Fibroblast of skin of right biceps (primary cell): ENCODE data around the gene ROCK1.
"Not testable (repeated sequence)": the region's sequence is repeated elsewhere in the genome, so short reads cannot be mapped to it uniquely, and the experiment has no call there.

Experiments used
- DNase-seq: peaks from one replicate; pipeline ENCODE4 v3.0.0-alpha.2; 2013

ROCK1 gene

GRCh38 chr18:21051620-21052019 lies 60.0 kb downstream of the ROCK1 start:
- DNase-seq: peak; percentile 57

GRCh38 chr18:21049306-21049705 lies 62.3 kb downstream of the ROCK1 start:
- no peak for DNase-seq

- peak; percentile 30 for DNase-seq
These were observed 64.5 kb downstream of the ROCK1 start for GRCh38 chr18:21047126-21047525.

- no peak for DNase-seq
These were observed 71.1 kb downstream of the ROCK1 start for GRCh38 chr18:21040466-21040865.

- no peak for DNase-seq
These were observed 73.4 kb downstream of the ROCK1 start for GRCh38 chr18:21038201-21038600.

GRCh38 chr18:21031845-21032244 lies 79.8 kb downstream of the ROCK1 start:
- DNase-seq: no peak

- DNase-seq: not testable (repeated sequence)
These were observed 93.4 kb downstream of the ROCK1 start for GRCh38 chr18:21018257-21018656.

- DNase-seq: no peak
These were observed 99.3 kb downstream of the ROCK1 start for GRCh38 chr18:21012308-21012707.

- DNase-seq: peak; percentile 89
These were observed 106.9 kb downstream of the ROCK1 start for GRCh38 chr18:21004726-21005125.

GRCh38 chr18:21000667-21001066 lies 110.9 kb downstream of the ROCK1 start:
- peak; percentile 61 for DNase-seq

- DNase-seq: no peak
These were observed 114.2 kb downstream of the ROCK1 start for GRCh38 chr18:20997371-20997770.

- DNase-seq: no peak
These were observed 115.2 kb downstream of the ROCK1 start for GRCh38 chr18:20996418-20996817.

GRCh38 chr18:20988726-20989125 lies 122.9 kb downstream of the ROCK1 start:
- no peak for DNase-seq

- DNase-seq: no peak
These were observed 136.5 kb downstream of the ROCK1 start for GRCh38 chr18:20975077-20975476.

GRCh38 chr18:20971886-20972267 lies 139.7 kb downstream of the ROCK1 start:
- DNase-seq: peak; percentile 30

- no peak for DNase-seq
These were observed 144.8 kb downstream of the ROCK1 start for GRCh38 chr18:20966795-20967194.

- DNase-seq: no peak
These were observed 148.6 kb downstream of the ROCK1 start for GRCh38 chr18:20963027-20963426.

- no peak for DNase-seq
These were observed 150.9 kb downstream of the ROCK1 start for GRCh38 chr18:20960735-20961134.

- not testable (repeated sequence) for DNase-seq
These were observed 160.8 kb downstream of the ROCK1 start for GRCh38 chr18:20950827-20951226.
